Measurements from ENCODE around the gene SPON1.

The SPON1 gene

DNA sequence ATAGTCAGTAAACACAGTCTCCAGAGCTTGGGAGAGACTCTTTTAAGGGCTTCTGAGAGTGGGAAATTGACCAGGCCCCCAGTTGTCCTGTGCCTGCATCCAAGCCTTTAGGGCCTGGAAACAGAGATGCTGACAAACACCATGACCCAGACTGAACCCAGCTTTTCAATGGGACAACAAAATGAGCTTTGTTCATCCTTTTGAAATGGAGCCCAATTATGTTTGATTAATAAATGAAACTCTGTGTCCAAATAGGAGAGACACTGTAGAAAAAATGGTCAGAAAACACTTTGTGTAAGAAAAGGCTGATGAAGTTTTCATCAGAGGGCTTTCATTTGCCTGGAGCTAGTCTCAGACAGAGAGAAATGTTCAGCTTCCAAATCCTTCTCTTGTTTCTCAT, 250.5 kb downstream of the SPON1 start:
- TF ChIP-seq ZFX (IDR thresholded peaks at IDR 0.05; ENCODE audit: borderline replicate concordance) = no peak
- TF ChIP-seq, protein P1, sequence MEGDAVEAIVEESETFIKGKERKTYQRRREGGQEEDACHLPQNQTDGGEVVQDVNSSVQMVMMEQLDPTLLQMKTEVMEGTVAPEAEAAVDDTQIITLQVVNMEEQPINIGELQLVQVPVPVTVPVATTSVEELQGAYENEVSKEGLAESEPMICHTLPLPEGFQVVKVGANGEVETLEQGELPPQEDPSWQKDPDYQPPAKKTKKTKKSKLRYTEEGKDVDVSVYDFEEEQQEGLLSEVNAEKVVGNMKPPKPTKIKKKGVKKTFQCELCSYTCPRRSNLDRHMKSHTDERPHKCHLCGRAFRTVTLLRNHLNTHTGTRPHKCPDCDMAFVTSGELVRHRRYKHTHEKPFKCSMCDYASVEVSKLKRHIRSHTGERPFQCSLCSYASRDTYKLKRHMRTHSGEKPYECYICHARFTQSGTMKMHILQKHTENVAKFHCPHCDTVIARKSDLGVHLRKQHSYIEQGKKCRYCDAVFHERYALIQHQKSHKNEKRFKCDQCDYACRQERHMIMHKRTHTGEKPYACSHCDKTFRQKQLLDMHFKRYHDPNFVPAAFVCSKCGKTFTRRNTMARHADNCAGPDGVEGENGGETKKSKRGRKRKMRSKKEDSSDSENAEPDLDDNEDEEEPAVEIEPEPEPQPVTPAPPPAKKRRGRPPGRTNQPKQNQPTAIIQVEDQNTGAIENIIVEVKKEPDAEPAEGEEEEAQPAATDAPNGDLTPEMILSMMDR (IDR thresholded peaks at IDR 0.05) = no peak
- no peak overlapping the region for H3K27ac ChIP-seq

GRCh38 chr11:14218728-14219127, 256.2 kb downstream of the SPON1 start:
- H3K27ac ChIP-seq = no peak overlapping the region

DNA sequence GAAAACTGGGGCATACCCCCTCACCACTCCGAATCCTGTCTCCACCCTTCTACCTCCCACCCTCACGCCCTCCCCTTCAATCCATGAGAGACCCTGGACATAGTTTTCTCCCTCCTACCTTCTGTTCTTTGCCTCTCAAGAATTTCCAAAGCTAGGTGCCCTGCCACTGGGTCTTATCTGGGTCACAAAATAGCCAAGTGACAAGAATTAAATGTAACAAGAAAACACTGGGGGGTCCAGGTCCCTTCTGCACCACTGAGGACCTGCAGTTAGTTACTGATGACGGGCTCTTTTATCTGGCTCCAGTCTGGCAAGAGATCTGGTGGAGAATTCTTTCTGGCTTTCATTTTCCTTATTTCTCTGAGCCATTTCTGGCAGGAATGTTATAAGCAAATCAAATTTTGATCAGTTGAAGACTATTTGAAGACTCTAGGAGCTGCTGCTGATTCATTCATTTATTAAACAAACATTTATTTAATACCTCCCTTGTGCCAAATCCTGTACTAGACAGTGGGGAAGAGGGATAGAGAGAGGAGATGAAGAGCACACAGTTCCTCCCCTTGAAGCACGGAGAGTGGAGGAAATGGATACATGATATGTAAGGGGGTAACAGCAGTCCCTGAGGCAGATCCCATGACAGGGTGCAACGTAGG, 261.2 kb downstream of the SPON1 start:
- no peak for TF ChIP-seq ZFX (IDR thresholded peaks at IDR 0.05; ENCODE audit: borderline replicate concordance)
- TF ChIP-seq, protein P1 (IDR thresholded peaks at IDR 0.05) = no peak
- no peak overlapping the region for H3K27ac ChIP-seq

More at GRCh38 chr11:14218728-14219127, 256.2 kb downstream of the SPON1 start:
- TF ChIP-seq ZFX (IDR thresholded peaks at IDR 0.05; ENCODE audit: borderline replicate concordance) = no peak
- TF ChIP-seq, protein P1 (IDR thresholded peaks at IDR 0.05) = no peak

GRCh38 chr11:14224395-14224794, 261.9 kb downstream of the SPON1 start:
- TF ChIP-seq, protein P1 (IDR thresholded peaks at IDR 0.05) = no peak
- no peak for TF ChIP-seq ZFX (IDR thresholded peaks at IDR 0.05; ENCODE audit: borderline replicate concordance)
- no peak overlapping the region for H3K27ac ChIP-seq

- H3K27ac ChIP-seq = no peak overlapping the region
- TF ChIP-seq ZFX (IDR thresholded peaks at IDR 0.05; ENCODE audit: borderline replicate concordance) = no peak
- TF ChIP-seq, protein P1 (IDR thresholded peaks at IDR 0.05) = no peak
These were observed 263.1 kb downstream of the SPON1 start for GRCh38 chr11:14225666-14226065.

GRCh38 chr11:14228356-14228755, 265.8 kb downstream of the SPON1 start:
- TF ChIP-seq, protein P1 (IDR thresholded peaks at IDR 0.05) = no peak
- TF ChIP-seq ZFX (IDR thresholded peaks at IDR 0.05; ENCODE audit: borderline replicate concordance) = no peak
- no peak overlapping the region for H3K27ac ChIP-seq

DNA sequence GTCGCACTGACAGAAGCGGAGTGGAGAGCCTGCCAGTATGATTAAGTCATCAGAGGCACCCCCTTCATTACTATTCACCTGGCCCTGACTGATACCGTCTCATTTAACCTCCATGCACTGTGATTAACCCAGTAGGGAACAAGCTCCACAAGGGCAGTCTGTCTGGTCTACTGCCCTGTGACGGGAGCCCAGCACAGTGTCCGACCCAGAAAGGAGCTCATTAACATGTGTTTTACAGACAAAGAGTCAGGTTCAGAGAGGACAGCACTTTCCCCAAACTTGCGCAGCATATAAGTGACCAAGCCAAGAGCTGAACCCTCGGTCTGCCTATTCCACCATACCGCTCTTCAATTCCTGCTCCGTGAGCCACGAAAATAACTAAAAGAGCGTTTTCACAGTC, 266.9 kb downstream of the SPON1 start:
- H3K27ac ChIP-seq = no peak overlapping the region
- TF ChIP-seq, protein P1 (IDR thresholded peaks at IDR 0.05) = no peak
- no peak for TF ChIP-seq ZFX (IDR thresholded peaks at IDR 0.05; ENCODE audit: borderline replicate concordance)
